ENCODE measurements around the gene ADCY3.

GRCh38 chr2:24863641-24864040 lies 56.4 kb downstream of the ADCY3 start:
- TF ChIP-seq CTCF (IDR thresholded peaks at IDR 0.05 in 8 of 11, conservative IDR thresholded peaks at IDR 0.05 in 3 of 11) (no peak), POLR2A (IDR thresholded peaks at IDR 0.05) (no peak), POLR2AphosphoS5 (IDR thresholded peaks at IDR 0.05) (no peak)
